Osteoblast (primary cell): ENCODE data around the gene UGT2A3. TPM values are rescaled to one million over a fixed set of nuclear protein-coding genes. Genes with fewer than 3 reads are reported as not detected.

Source experiments
- DNase-seq: peaks from one replicate; pipeline ENCODE4 v3.0.0; 2011; ENCODE audit warnings: low spot score, mixed read lengths; ENCODE audit not compliant: insufficient read length; ENCODE audit errors: missing footprints
- H2AFZ ChIP-seq: 2 replicates; pipeline ENCODE4 v1.6.0; 2011; ENCODE audit warnings: mild to moderate bottlenecking, low read length
- H3K27ac ChIP-seq: 2 replicates; pipeline ENCODE4 v1.5.1; 2011; ENCODE audit warnings: mild to moderate bottlenecking, low read depth, low read length, moderate library complexity
- H3K27me3 ChIP-seq: 2 replicates; pipeline ENCODE4 v1.6.0; 2012; ENCODE audit warnings: mild to moderate bottlenecking, control low read depth, inconsistent platforms, low read length, moderate library complexity; ENCODE audit not compliant: insufficient read depth
- H3K36me3 ChIP-seq: 2 replicates; pipeline ENCODE4 v1.5.1; 2011; ENCODE audit warnings: mild to moderate bottlenecking, low read length, control low read depth, moderate library complexity; ENCODE audit not compliant: insufficient read depth
- H3K4me1 ChIP-seq: 2 replicates; pipeline ENCODE4 v1.5.1; 2011; ENCODE audit warnings: mild to moderate bottlenecking, low read length, control low read depth, moderate library complexity; ENCODE audit not compliant: insufficient read depth
- H3K4me2 ChIP-seq: 2 replicates; pipeline ENCODE4 v1.6.0; 2011; ENCODE audit warnings: mild to moderate bottlenecking, low read length; ENCODE audit not compliant: insufficient read depth
- H3K4me3 ChIP-seq: fragments of 200-600 bp; sonication (generic); 3 replicates; pipeline ENCODE4 v1.5.1; 2012; ENCODE audit warnings: mild to moderate bottlenecking, low read length, inconsistent platforms; ENCODE audit not compliant: insufficient read depth
- H3K79me2 ChIP-seq: 2 replicates; pipeline ENCODE4 v1.6.0; 2012; ENCODE audit warnings: mild to moderate bottlenecking, low read length, control low read depth, inconsistent platforms; ENCODE audit not compliant: insufficient read depth
- H3K9me3 ChIP-seq: 2 replicates; pipeline ENCODE4 v1.5.1; 2011; ENCODE audit warnings: low read depth, low read length, control low read depth
- H4K20me1 ChIP-seq: 2 replicates; pipeline ENCODE4 v1.6.0; 2012; ENCODE audit warnings: mild to moderate bottlenecking, low read length, control low read depth; ENCODE audit not compliant: insufficient read depth
- total RNA-seq: library from RNA; depleted of rRNA; stranded (reverse); fragments of >200 nt; gene quantifications from 2 replicates; pipeline ENCODE4 v1.2.3, GENCODE V29; 2012
- TF ChIP-seq, protein P1 (sequence below): IDR thresholded peaks from 2 replicates; pipeline ENCODE4 v1.5.1; 2011; ENCODE audit warnings: mild to moderate bottlenecking, low read depth, low read length, moderate library complexity; ENCODE audit errors: extremely low read depth

The UGT2A3 gene
- total RNA-seq, 1 donor = not detected

DNA sequence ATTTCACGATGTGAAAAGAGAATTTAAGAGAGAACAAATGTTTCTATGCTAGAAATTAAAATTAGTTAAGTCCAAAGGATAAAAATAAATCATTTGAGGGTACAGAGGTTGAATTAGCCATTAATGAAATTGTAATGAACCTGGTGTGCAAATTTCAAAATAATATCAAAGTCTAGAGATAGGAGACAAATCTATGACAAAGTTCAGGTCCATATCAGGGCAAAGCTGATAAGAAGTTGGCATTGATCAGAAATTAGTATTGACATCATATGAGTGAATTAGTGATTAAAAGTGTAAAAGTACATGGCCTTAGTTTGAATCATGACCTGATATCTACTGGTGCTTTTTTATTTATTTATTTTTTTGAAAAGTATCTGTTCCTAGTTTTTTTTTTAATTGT lies 33.8 kb upstream of the UGT2A3 start:
- TF ChIP-seq, protein P1, sequence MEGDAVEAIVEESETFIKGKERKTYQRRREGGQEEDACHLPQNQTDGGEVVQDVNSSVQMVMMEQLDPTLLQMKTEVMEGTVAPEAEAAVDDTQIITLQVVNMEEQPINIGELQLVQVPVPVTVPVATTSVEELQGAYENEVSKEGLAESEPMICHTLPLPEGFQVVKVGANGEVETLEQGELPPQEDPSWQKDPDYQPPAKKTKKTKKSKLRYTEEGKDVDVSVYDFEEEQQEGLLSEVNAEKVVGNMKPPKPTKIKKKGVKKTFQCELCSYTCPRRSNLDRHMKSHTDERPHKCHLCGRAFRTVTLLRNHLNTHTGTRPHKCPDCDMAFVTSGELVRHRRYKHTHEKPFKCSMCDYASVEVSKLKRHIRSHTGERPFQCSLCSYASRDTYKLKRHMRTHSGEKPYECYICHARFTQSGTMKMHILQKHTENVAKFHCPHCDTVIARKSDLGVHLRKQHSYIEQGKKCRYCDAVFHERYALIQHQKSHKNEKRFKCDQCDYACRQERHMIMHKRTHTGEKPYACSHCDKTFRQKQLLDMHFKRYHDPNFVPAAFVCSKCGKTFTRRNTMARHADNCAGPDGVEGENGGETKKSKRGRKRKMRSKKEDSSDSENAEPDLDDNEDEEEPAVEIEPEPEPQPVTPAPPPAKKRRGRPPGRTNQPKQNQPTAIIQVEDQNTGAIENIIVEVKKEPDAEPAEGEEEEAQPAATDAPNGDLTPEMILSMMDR = no peak
- no peak overlapping the region for H3K4me3 ChIP-seq
- H3K27me3 ChIP-seq = no peaks in the 10 kb centered on the region
- no peak for DNase-seq
- H4K20me1 ChIP-seq = no peaks in the 10 kb centered on the region
- no peaks in the 10 kb centered on the region for H3K9me3 ChIP-seq
- H3K36me3 ChIP-seq = no peaks in the 10 kb centered on the region
- no peaks in the 10 kb centered on the region for H3K4me1 ChIP-seq
- no peak overlapping the region for H3K27ac ChIP-seq
- no peak overlapping the region for H3K4me2 ChIP-seq
- no peaks in the 10 kb centered on the region for H3K79me2 ChIP-seq
- H2AFZ ChIP-seq = no peak overlapping the region

DNA sequence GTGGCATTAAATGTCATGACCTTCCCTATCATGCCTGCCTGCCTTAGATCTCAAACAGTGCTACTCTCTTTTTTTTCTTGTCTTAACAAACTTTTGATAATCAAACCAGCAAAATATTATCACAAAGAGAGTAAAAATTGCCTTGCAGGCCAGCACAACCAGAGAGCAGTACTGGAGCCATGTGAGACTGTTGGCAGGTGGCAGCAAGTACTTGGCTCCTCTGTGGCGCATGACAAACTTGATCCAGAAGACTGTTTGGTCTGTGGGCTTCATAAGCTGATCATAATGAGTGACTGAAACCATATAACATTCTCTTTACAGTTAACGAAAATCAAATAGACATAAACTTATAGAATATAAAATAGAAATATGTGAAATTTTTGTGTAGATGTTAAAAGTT lies 33.3 kb upstream of the UGT2A3 start:
- Histone ChIP-seq H3K36me3 (no peaks in the 10 kb centered on the region), H4K20me1 (no peaks in the 10 kb centered on the region), H3K4me1 (no peaks in the 10 kb centered on the region), H3K4me2 (no peak overlapping the region), H3K9me3 (no peaks in the 10 kb centered on the region), H3K27me3 (no peaks in the 10 kb centered on the region), H3K79me2 (no peaks in the 10 kb centered on the region), H3K4me3 (no peak overlapping the region), H2AFZ (no peak overlapping the region), H3K27ac (no peak overlapping the region)
- TF ChIP-seq, protein P1 = no peak
- DNase-seq = no peak

DNA sequence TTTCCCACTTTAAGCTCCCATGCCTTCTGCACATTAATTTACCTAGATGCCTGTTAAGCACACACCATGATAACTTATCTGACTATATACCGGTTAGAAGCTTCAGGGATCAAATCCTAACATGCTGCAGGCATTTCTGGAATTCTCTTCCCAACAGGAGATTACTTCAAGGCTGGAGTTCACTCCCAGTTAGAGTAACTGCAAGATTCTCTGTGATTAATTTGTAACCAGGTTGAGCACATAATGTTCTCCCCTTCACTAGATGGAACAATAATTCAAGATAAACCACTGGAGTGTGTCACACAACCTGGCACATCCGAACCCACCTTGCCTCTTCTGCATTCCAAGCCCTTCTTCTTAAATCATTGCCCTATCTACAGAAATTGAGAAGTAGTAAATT lies 11.8 kb upstream of the UGT2A3 start:
- no peaks in the 10 kb centered on the region for H3K4me1 ChIP-seq
- H3K4me2 ChIP-seq = no peak overlapping the region
- no peak overlapping the region for H3K27ac ChIP-seq
- H3K4me3 ChIP-seq = no peak overlapping the region
- no peak for DNase-seq
- no peaks in the 10 kb centered on the region for H3K36me3 ChIP-seq
- H4K20me1 ChIP-seq = no peaks in the 10 kb centered on the region
- H3K27me3 ChIP-seq = no peaks in the 10 kb centered on the region
- H3K9me3 ChIP-seq = no peaks in the 10 kb centered on the region
- H3K79me2 ChIP-seq = no peaks in the 10 kb centered on the region
- H2AFZ ChIP-seq = no peak overlapping the region
- TF ChIP-seq, protein P1 = no peak

DNA sequence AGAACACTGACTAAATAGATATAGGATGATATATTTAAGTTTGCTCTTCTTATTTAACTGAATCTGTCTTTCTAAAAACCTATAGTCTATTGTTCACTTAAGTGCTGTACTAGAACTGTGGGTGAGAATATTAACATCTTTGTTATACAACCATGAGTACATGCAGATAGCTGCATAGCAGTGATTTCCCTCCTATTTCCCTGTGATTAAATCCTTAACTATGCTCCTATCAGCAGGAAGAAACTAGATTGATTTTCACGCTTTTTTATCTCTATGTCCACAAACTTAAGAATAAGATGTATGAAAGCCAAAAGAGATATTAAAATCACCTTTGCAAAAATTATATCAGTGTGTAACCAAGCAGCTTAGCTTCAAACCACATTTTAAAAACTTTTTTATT lies 11.3 kb upstream of the UGT2A3 start:
- no peak overlapping the region for H3K4me3 ChIP-seq
- DNase-seq = no peak
- H3K4me2 ChIP-seq = no peak overlapping the region
- H3K36me3 ChIP-seq = no peaks in the 10 kb centered on the region
- TF ChIP-seq, protein P1 = no peak
- H3K4me1 ChIP-seq = no peaks in the 10 kb centered on the region
- no peaks in the 10 kb centered on the region for H3K9me3 ChIP-seq
- no peaks in the 10 kb centered on the region for H3K27me3 ChIP-seq
- no peak overlapping the region for H2AFZ ChIP-seq
- H3K27ac ChIP-seq = no peak overlapping the region
- H4K20me1 ChIP-seq = no peaks in the 10 kb centered on the region
- no peaks in the 10 kb centered on the region for H3K79me2 ChIP-seq
